Suppressor macrophage treated with lipopolysaccharide for 4 hours (primary cell): ENCODE data around the gene RTN4RL1.

Experiments
- DNase-seq: peaks from one replicate; pipeline ENCODE4 v3.0.0-alpha.2; 2020

The RTN4RL1 gene

GRCh38 chr17:2025220-2025621, at the start of gene RTN4RL1:
RTN4RL1 (minus strand) TSS chr17:2025334; CDS start chr17:2024865, 469 bp downstream.
- DNase-seq = peak; percentile 37

GRCh38 chr17:2074919-2075318, 49.8 kb upstream of the RTN4RL1 start:
- DNase-seq = no peak

- DNase-seq = no peak
These were observed 46.5 kb upstream of the RTN4RL1 start for GRCh38 chr17:2071455-2072281.

- no peak for DNase-seq
These were observed 45.9 kb upstream of the RTN4RL1 start for GRCh38 chr17:2071024-2071385.

GRCh38 chr17:2070241-2071023, 45.3 kb upstream of the RTN4RL1 start:
- no peak for DNase-seq

- DNase-seq = no peak
These were observed 43.5 kb upstream of the RTN4RL1 start for GRCh38 chr17:2068519-2069051.

- DNase-seq = no peak
These were observed 42.9 kb upstream of the RTN4RL1 start for GRCh38 chr17:2068031-2068518.

- no peak for DNase-seq
These were observed 42.5 kb upstream of the RTN4RL1 start for GRCh38 chr17:2067608-2068024.

- no peak for DNase-seq
These were observed 42.0 kb upstream of the RTN4RL1 start for GRCh38 chr17:2067048-2067561.

- no peak for DNase-seq
These were observed 40.8 kb upstream of the RTN4RL1 start for GRCh38 chr17:2065949-2066400.

- DNase-seq = peak; percentile 58
These were observed 40.0 kb upstream of the RTN4RL1 start for GRCh38 chr17:2064980-2065785.

- no peak for DNase-seq
These were observed 39.4 kb upstream of the RTN4RL1 start for GRCh38 chr17:2064520-2064971.

- DNase-seq = no peak
These were observed 39.0 kb upstream of the RTN4RL1 start for GRCh38 chr17:2064147-2064489.

- DNase-seq = no peak
These were observed 38.4 kb upstream of the RTN4RL1 start for GRCh38 chr17:2063261-2064146.

GRCh38 chr17:2062571-2063183, 37.5 kb upstream of the RTN4RL1 start:
- DNase-seq = no peak

- DNase-seq = no peak
These were observed 36.4 kb upstream of the RTN4RL1 start for GRCh38 chr17:2061441-2061958.

- no peak for DNase-seq
These were observed 35.7 kb upstream of the RTN4RL1 start for GRCh38 chr17:2060681-2061440.

GRCh38 chr17:2060385-2060658, 35.2 kb upstream of the RTN4RL1 start:
- no peak for DNase-seq

- no peak for DNase-seq
These were observed 34.6 kb upstream of the RTN4RL1 start for GRCh38 chr17:2059547-2060384.
